GM12801 (cell line): ENCODE results near the gene MAMDC2.

Experiments used
- CTCF ChIP-seq: IDR thresholded peaks from one replicate; pipeline ENCODE4 v1.5.1; 2011; ENCODE audit warnings: control low read depth; ENCODE audit not compliant: insufficient read length; ENCODE audit errors: extremely low read depth

MAMDC2 gene

GRCh38 chr9:70108181-70108580 lies 64.5 kb downstream of the MAMDC2 start:
- no peak for TF ChIP-seq CTCF

- TF ChIP-seq CTCF: no peak
Observed at GRCh38 chr9:70110194-70111041, 66.8 kb downstream of the MAMDC2 start.

- peak; percentile 32 for TF ChIP-seq CTCF
Observed at GRCh38 chr9:70111042-70111602, 67.5 kb downstream of the MAMDC2 start.

GRCh38 chr9:70111641-70112236 lies 68.1 kb downstream of the MAMDC2 start:
- TF ChIP-seq CTCF: no peak

GRCh38 chr9:70112981-70113380 lies 69.3 kb downstream of the MAMDC2 start:
- TF ChIP-seq CTCF: no peak

GRCh38 chr9:70113403-70114022 lies 69.9 kb downstream of the MAMDC2 start:
- TF ChIP-seq CTCF: no peak

- TF ChIP-seq CTCF: no peak
Observed at GRCh38 chr9:70114898-70115297, 71.2 kb downstream of the MAMDC2 start.
